Vein endothelial cell (primary cell): ENCODE data around the gene RTN1. TPM values are rescaled to one million over a fixed set of nuclear protein-coding genes. Genes with fewer than 3 reads are reported as not detected.

ENCODE experiments used
- small RNA-seq: library from RNA; depleted of rRNA; stranded (forward); fragments of <200 nt; gene quantifications from one replicate; pipeline ENCODE3, GENCODE V24; 2012
- total RNA-seq: library from RNA; depleted of rRNA; stranded (reverse); fragments of >200 nt; gene quantifications from 2 replicates; pipeline ENCODE4 v1.2.3, GENCODE V29; 2012

Gene RTN1
- 0.10 and 0.33 TPM in 2 replicates for total RNA-seq

GRCh38 chr14:59870277-59871165, at the start of gene RTN1:
RTN1 (minus strand) TSS chr14:59870776; CDS start chr14:59870630, 146 bp downstream.

DNA sequence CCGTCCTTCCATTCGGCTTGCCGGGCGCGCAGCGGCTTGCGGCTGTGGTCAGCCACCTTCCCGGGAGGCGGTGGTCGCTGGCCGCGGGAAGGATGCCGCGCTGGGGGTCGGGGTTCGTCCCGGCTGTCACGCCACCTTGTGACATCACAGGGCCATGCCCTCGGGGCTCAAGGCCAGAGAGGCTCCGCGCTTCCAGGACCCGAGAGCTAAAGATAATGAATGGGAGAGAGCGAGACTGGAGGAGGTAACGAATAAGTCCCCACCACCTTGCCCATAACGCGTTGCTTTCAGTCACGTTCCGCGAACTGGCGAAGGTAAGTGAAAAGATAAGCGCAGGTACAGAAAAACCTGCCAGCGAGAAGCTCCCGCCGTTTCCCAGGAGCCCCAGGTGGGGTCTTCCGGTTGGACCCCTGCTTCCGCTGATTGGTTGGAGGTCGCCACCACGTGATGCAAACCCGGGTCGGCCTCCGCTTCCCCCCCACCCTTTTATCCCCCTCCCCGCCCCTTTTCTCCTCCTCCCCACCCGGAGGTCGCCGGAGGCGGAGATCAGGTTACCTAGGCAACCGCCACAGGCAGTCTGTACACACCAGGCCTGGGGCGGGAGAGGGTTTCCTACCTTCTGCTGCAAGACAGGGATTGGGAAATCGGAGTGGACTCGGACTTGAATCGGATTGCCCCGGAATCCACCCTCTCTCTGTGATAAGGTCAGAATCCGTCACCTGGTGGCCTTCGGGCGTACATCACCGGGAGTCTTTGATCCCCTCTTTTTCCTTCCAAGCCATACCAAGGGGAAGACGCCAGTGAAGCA, 49.2 kb upstream of the RTN1 start, which contains the start of gene LRRC9:
Gene LRRC9 (plus strand): TSS at position 575 of the 808 bp plus-strand sequence.

DNA sequence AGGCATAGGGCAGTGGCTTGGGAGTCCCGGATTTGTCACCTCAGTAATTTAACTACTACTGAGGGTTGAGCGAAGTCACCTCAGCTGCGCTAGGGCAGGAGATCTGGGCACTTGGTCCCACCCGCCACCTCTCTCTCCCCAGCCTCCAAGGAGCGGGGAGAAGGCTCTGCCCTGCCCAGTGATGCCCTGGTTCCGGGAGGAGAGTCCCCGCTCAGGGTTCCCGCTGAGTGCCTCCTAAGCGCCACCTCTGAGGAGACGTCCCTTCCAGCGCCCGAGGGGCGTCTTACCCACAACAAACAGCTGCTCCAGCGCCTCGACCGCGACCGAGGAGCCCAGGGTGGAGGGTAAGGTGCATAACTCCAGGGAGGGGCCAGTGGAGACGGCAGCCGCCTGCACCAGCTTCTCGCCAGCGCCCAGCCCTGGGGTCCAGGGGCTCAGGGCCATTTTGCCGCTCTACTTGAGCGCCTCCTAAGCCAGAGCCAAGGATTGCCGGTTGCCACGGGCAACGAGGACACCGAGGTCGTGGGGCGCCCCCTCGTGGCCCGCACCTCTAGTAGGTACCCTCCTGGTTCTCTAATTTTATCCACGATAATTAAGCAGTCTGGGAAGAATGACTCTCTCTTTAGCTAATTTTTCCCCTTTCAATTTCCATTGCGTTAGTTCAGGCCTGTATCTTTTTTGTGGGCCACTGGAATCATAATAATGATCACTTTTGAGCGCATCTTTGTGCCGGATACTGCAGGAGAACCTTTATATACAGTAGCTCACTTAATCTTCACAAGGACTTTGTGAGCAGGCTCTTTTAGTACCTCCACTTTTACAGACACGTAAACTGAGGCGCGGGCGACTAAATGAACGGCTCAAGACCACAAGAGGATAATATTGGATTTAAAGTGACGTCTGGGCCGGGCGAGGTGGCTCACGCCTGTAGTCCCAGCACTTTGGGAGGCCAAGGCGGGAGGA, 294.0 kb downstream of the RTN1 start, which contains the start of gene CCDC175:
Gene CCDC175 (minus strand): TSS at position 481 of the 963 bp plus-strand sequence. CDS start 37 bp downstream, at position 444.

Small RNA genes within 50 kb of the gene (small RNA-seq; reads per million reads assigned to genes)
- gene MIR5586: not detected

Other genes starting within 250 kb of the RTN1 start
- gene LRRC9, start 49.4 kb upstream of the RTN1 start, total RNA-seq: not detected in 2 replicates
- gene PCNX4, start 221.1 kb upstream of the RTN1 start, total RNA-seq: 68.9 and 79.3 TPM in 2 replicates